Upper lobe of left lung (tissue), 6 donors: ENCODE measurements around the gene PPM1M. TPM values are rescaled to one million over a fixed set of nuclear protein-coding genes. Genes with fewer than 3 reads are reported as not detected.

Source experiments
- ATAC-seq, 2 donors: fragments of 200-7000 bp; cut with Tn5 transposase; one replicate each; pipeline ENCODE4 v1.9.1; 2022; ENCODE audit warnings: mild to moderate bottlenecking in 2 of 2, moderate library complexity in 2 of 2; ENCODE audit not compliant: low FRiP score in 2 of 2
- DNase-seq, 2 donors: peaks; one replicate each; pipeline ENCODE4 v3.0.0-alpha.2; 2019 to 2020
- H3K27ac ChIP-seq, 4 donors: fragments of 200-600 bp; sonication (generic); one replicate each; pipeline ENCODE4 v1.5.1; 2016 to 2019
- H3K27me3 ChIP-seq, 4 donors: fragments of 200-600 bp; sonication (generic); one replicate each; pipeline ENCODE4 v1.5.1; 2017 to 2019
- H3K36me3 ChIP-seq, 4 donors: fragments of 200-600 bp; sonication (generic); one replicate each; pipeline ENCODE4 v1.5.1; 2016 to 2019
- H3K4me1 ChIP-seq, 4 donors: fragments of 200-600 bp; sonication (generic); one replicate each; pipeline ENCODE4 v1.5.1; 2018 to 2019
- H3K4me3 ChIP-seq, 4 donors: fragments of 200-600 bp; sonication (generic); one replicate each; pipeline ENCODE4 v1.5.1; 2017 to 2019; ENCODE audit warnings: mild to moderate bottlenecking in 2 of 4, moderate library complexity in 1 of 4
- H3K9me3 ChIP-seq, 4 donors: fragments of 200-600 bp; sonication (generic); one replicate each; pipeline ENCODE4 v1.5.1; 2018 to 2019
- CTCF ChIP-seq, 6 experiments: fragments of 450-650 bp in 4 of 6; fragments of 200-600 bp in 2 of 6; sonication (generic) in 2 of 6; IDR thresholded peaks; one replicate each; pipeline ENCODE4 v1.5.1; 2016 to 2019; ENCODE audit warnings: antibody characterized with exemption in 6 of 6
- EP300 ChIP-seq, 4 donors: sonication (generic); formaldehyde crosslinking; IDR thresholded peaks; one replicate each; pipeline ENCODE4 v1.5.1; 2017; ENCODE audit warnings: antibody characterized with exemption in 4 of 4, control low read depth in 2 of 4
- POLR2A ChIP-seq, 4 donors: fragments of 450-650 bp; IDR thresholded peaks; one replicate each; pipeline ENCODE4 v1.5.1; 2016 to 2017; ENCODE audit warnings: antibody characterized with exemption in 4 of 4, mild to moderate bottlenecking in 2 of 4
- POLR2AphosphoS5 ChIP-seq, 2 donors: sonication (generic); formaldehyde crosslinking; IDR thresholded peaks; one replicate each; pipeline ENCODE4 v1.5.1; 2017; ENCODE audit warnings: antibody characterized with exemption in 2 of 2
- WGBS, 2 donors: methylation state at CpG; one replicate each; pipeline ENCODE4 v1.1.5; 2017 to 2018; 5-methylcytosine and 5-hydroxymethylcytosine counted together
- total RNA-seq, 6 donors: library from RNA; depleted of rRNA in 4 of 6; stranded (reverse); fragments of >200 nt in 4 of 6; gene quantifications; one replicate each; pipeline versions ENCODE4 v1.1.0 to v1.2.1, GENCODE V29; 2016 to 2021
- donor health status: DM: no; HTN: no; CAD: no; lungs with moderate emphysema.
- donor health status: DM: no; HTN: yes; CAD: no; lungs with severe emphysema.

The PPM1M gene
- total RNA-seq, 6 donors from 2014 or later = 18.7 to 68.1 (median 47.8) TPM

- Histone ChIP-seq H3K4me3 (no peak overlapping the region), H3K27ac (peak overlapping the region; percentile 41 to 65 (median 54)), H3K27me3 (no peaks in the 10 kb centered on the region), H3K9me3 (no peaks in the 10 kb centered on the region), H3K36me3 (peaks cover 31 to 100% (median 60%) of the 10 kb centered on the region in 4 donors), H3K4me1 (peaks cover 3 to 32% (median 10%) of the 10 kb centered on the region in 4 donors)
- 67 to 80% methylated on average over 8 to 12 of the region's 12 CpGs for WGBS, 2 donors
- ATAC-seq = peak; percentile 88
- TF ChIP-seq POLR2AphosphoS5 (IDR thresholded peaks at IDR 0.05) (peak; percentile 22 to 51), POLR2A (IDR thresholded peaks at IDR 0.05) (no peak), EP300 (IDR thresholded peaks at IDR 0.05) (peak in 1 of 4 donors; percentile 15), CTCF (IDR thresholded peaks at IDR 0.05) (no peak)
- peak in 1 of 2 donors; percentile 74 for DNase-seq
Observed at GRCh38 chr3:52253314-52254304, 8.1 kb downstream of the PPM1M start.

GRCh38 chr3:52254608-52255007 lies 9.0 kb downstream of the PPM1M start:
- WGBS, 2 donors = 82 to 87% methylated on average over 9 of the region's 9 CpGs
- H3K27ac ChIP-seq = peak overlapping the region in 1 of 4 donors; percentile 41
- DNase-seq (no peak), ATAC-seq (no peak)
- no peaks in the 10 kb centered on the region for H3K9me3 ChIP-seq
- peaks cover 41 to 100% (median 62%) of the 10 kb centered on the region in 4 donors for H3K36me3 ChIP-seq
- H3K4me3 ChIP-seq = no peak overlapping the region
- H3K27me3 ChIP-seq = no peaks in the 10 kb centered on the region
- H3K4me1 ChIP-seq = peaks cover 3 to 29% (median 10%) of the 10 kb centered on the region in 4 donors
- TF ChIP-seq CTCF (IDR thresholded peaks at IDR 0.05) (no peak), EP300 (IDR thresholded peaks at IDR 0.05) (no peak), POLR2AphosphoS5 (IDR thresholded peaks at IDR 0.05) (no peak), POLR2A (IDR thresholded peaks at IDR 0.05) (no peak)

DNA sequence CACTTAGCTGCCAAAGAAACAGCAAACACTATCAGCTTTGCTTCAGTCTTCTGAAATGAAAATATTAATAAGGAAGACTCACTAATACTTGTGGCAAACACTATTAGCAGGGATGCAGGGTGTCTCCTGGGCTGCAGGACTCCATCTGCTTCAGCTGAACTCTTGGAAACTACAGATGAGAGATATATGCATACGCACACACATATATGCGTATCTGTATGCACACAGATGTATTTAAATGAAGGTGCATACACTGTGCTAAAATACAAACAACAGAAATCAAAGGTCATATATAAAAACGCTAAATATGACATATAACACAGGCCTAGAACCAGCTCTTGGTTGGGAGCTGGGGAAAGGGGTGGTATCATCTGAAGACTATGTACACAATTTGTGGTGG lies 10.6 kb downstream of the PPM1M start:
- no peak overlapping the region for H3K27ac ChIP-seq
- no peaks in the 10 kb centered on the region for H3K9me3 ChIP-seq
- H3K4me1 ChIP-seq = peaks cover 3 to 23% (median 10%) of the 10 kb centered on the region in 4 donors
- DNase-seq (no peak), ATAC-seq (no peak)
- H3K36me3 ChIP-seq = peaks cover 49 to 100% (median 76%) of the 10 kb centered on the region in 4 donors
- TF ChIP-seq EP300 (IDR thresholded peaks at IDR 0.05) (no peak), POLR2A (IDR thresholded peaks at IDR 0.05) (no peak), POLR2AphosphoS5 (IDR thresholded peaks at IDR 0.05) (no peak), CTCF (IDR thresholded peaks at IDR 0.05) (no peak)
- H3K4me3 ChIP-seq = no peak overlapping the region
- WGBS, 2 donors = 82 to 92% methylated on average over 3 of the region's 3 CpGs
- H3K27me3 ChIP-seq = no peaks in the 10 kb centered on the region

- TF ChIP-seq POLR2AphosphoS5 (IDR thresholded peaks at IDR 0.05) = no peak
- no peak for TF ChIP-seq EP300 (IDR thresholded peaks at IDR 0.05)
- no peak for TF ChIP-seq POLR2A (IDR thresholded peaks at IDR 0.05)
- no peak for TF ChIP-seq CTCF (IDR thresholded peaks at IDR 0.05)
- Histone ChIP-seq H3K4me1 (peaks cover 3 to 23% (median 10%) of the 10 kb centered on the region in 4 donors), H3K4me3 (no peak overlapping the region), H3K9me3 (no peaks in the 10 kb centered on the region), H3K27ac (no peak overlapping the region), H3K27me3 (no peaks in the 10 kb centered on the region), H3K36me3 (peaks cover 49 to 100% (median 76%) of the 10 kb centered on the region in 4 donors)
- no peak for ATAC-seq
- DNase-seq = no peak
- 80 to 87% methylated on average over 4 of the region's 4 CpGs for WGBS, 2 donors
Observed at GRCh38 chr3:52256622-52257021, 11.1 kb downstream of the PPM1M start.
